Measurements from ENCODE around the gene VSIR. TPM values are rescaled to one million over a fixed set of nuclear protein-coding genes. Genes with fewer than 3 reads are reported as not detected.

Gene VSIR
- total RNA-seq, 2 donors from 2014 or later = 0.07 to 0.68 TPM

GRCh38 chr10:71765906-71766716 is 7.2 kb downstream of the VSIR start:
- H3K27ac Mint-ChIP-seq = no peak overlapping the region
- Histone ChIP-seq H3K9ac (ENCODE audit: extremely low read depth, low read length, poor library complexity, severe bottlenecking) (no peak overlapping the region), H3K9me3 (ENCODE audit: control insufficient read depth, low read length) (no peaks in the 10 kb centered on the region), H3K27me3 (ENCODE audit: control insufficient read depth, insufficient read depth, low read length, poor library complexity, severe bottlenecking) (peaks cover 16% of the 10 kb centered on the region), H3K36me3 (ENCODE audit: control insufficient read depth, insufficient read depth, low read length) (no peaks in the 10 kb centered on the region), H3K27ac (ENCODE audit: low read depth, low read length) (no peak overlapping the region), H3K4me1 (ENCODE audit: control insufficient read depth, insufficient read depth, low read length) (no peaks in the 10 kb centered on the region), H3K4me3 (ENCODE audit: low read length) (no peak overlapping the region)
- no peak for TF ChIP-seq CTCF (conservative IDR thresholded peaks at IDR 0.05)
- H3K4me3 Mint-ChIP-seq = no peak overlapping the region
- WGBS, 2 experiments (ENCODE audit: insufficient coverage in 1 of 2, insufficient read length in 1 of 2) = 89 to 91% methylated on average over 19 to 22 of the region's 22 CpGs
- H3K36me3 Mint-ChIP-seq (ENCODE audit: low read depth) = no peaks in the 10 kb centered on the region
- no peak for DNase-seq
- H3K27me3 Mint-ChIP-seq (ENCODE audit: insufficient read depth) = peaks cover 38% of the 10 kb centered on the region
- H3K4me1 Mint-ChIP-seq = peaks cover 5% of the 10 kb centered on the region
- H3K9me3 Mint-ChIP-seq = no peaks in the 10 kb centered on the region

- no peaks in the 10 kb centered on the region for H3K9me3 ChIP-seq (ENCODE audit: control insufficient read depth, low read length)
- H3K9me3 Mint-ChIP-seq = no peaks in the 10 kb centered on the region
Observed at GRCh38 chr10:71765176-71765904, 8.0 kb downstream of the VSIR start.

More at GRCh38 chr10:71765176-71765904, 8.0 kb downstream of the VSIR start:
- peaks cover 34% of the 10 kb centered on the region for H3K27me3 Mint-ChIP-seq (ENCODE audit: insufficient read depth)
- Histone ChIP-seq H3K4me3 (ENCODE audit: low read length) (no peak overlapping the region), H3K27me3 (ENCODE audit: control insufficient read depth, insufficient read depth, low read length, poor library complexity, severe bottlenecking) (peaks cover 16% of the 10 kb centered on the region), H3K9ac (ENCODE audit: extremely low read depth, low read length, poor library complexity, severe bottlenecking) (no peak overlapping the region), H3K27ac (ENCODE audit: low read depth, low read length) (no peak overlapping the region), H3K36me3 (ENCODE audit: control insufficient read depth, insufficient read depth, low read length) (no peaks in the 10 kb centered on the region), H3K4me1 (ENCODE audit: control insufficient read depth, insufficient read depth, low read length) (no peaks in the 10 kb centered on the region)
- no peak for DNase-seq
- peaks cover 5% of the 10 kb centered on the region for H3K4me1 Mint-ChIP-seq
- WGBS, 2 experiments (ENCODE audit: insufficient coverage in 1 of 2, insufficient read length in 1 of 2) = 88 to 97% methylated on average over 4 to 8 of the region's 8 CpGs
- no peak overlapping the region for H3K27ac Mint-ChIP-seq
- H3K36me3 Mint-ChIP-seq (ENCODE audit: low read depth) = no peaks in the 10 kb centered on the region
- H3K4me3 Mint-ChIP-seq = no peak overlapping the region
- TF ChIP-seq CTCF (conservative IDR thresholded peaks at IDR 0.05) = no peak
